Measurements from ENCODE around the gene WNK2. TPM values are rescaled to one million over a fixed set of nuclear protein-coding genes. Genes with fewer than 3 reads are reported as not detected.

Gene WNK2
- polyA plus RNA-seq, 1 experiment: not detected

DNA sequence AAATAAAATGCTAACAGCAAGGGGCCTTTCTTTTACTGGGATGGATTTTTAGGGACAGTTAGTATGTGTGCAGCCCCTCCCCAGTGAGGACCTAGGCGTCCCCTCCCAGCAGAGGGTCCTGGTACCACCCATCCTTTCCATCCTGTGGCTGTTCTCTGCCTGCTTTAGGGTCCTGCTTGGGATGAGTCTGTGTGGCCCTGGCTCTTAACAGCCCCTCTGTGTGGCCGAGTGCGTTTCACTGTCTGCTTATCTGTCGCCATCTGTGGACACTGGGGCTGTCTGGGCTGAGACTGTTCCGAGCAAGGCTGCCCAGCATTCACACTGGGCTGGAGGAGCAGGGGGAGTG is 17.0 kb downstream of the WNK2 start:
- no peaks in the 10 kb centered on the region for H3K27me3 ChIP-seq (ENCODE audit: control insufficient read depth, insufficient read depth, low read length)
- ChIA-PET POLR2A (no interaction called here), CTCF (no interaction called here)
- no peak for DNase-seq (ENCODE audit: low read depth)
- no peak overlapping the region for H3K4me3 ChIP-seq (ENCODE audit: low read depth, low read length)
- H3K36me3 ChIP-seq (ENCODE audit: control insufficient read depth, insufficient read depth, low read length): no peaks in the 10 kb centered on the region
- TF ChIP-seq, protein P1, sequence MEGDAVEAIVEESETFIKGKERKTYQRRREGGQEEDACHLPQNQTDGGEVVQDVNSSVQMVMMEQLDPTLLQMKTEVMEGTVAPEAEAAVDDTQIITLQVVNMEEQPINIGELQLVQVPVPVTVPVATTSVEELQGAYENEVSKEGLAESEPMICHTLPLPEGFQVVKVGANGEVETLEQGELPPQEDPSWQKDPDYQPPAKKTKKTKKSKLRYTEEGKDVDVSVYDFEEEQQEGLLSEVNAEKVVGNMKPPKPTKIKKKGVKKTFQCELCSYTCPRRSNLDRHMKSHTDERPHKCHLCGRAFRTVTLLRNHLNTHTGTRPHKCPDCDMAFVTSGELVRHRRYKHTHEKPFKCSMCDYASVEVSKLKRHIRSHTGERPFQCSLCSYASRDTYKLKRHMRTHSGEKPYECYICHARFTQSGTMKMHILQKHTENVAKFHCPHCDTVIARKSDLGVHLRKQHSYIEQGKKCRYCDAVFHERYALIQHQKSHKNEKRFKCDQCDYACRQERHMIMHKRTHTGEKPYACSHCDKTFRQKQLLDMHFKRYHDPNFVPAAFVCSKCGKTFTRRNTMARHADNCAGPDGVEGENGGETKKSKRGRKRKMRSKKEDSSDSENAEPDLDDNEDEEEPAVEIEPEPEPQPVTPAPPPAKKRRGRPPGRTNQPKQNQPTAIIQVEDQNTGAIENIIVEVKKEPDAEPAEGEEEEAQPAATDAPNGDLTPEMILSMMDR (IDR thresholded peaks at IDR 0.05; ENCODE audit: insufficient read depth, low read depth, low read length): no peak

DNA sequence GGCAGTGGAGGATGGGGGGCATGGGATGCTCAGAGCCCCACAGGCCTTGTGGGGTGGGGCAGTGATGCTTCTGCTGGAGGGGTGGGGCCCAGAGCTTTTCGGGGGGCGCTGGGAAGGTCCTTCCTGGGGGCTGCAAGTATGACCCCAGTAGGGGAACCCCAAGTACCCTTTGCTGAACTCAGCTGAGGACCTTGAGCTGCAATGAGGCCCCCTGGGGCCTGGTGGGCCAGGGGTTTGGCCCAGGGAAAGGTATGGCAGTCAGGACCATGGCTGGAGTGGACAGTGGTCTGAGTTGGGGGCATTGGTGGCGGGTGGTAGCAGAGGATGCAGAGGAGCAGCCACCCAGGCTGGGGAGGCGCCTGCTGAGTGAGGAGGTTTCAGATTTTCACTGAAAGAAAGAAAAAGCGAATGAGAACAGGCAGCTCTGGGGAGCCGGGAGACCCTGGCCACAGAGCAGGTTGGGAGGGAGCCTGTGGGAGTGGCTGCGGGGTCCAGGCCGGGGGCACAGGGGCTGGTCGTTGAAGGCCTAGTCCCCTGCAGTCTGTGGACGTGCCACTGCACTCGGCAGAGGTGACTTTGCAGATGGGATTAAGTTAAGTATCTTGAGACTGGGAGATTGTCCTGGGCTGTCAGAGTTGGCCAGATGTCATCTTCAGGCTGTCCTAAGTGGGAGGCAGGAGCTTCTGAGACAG is 19.2 kb downstream of the WNK2 start:
- ChIA-PET CTCF (no interaction called here), POLR2A (no interaction called here)
- TF ChIP-seq, protein P1 (IDR thresholded peaks at IDR 0.05; ENCODE audit: insufficient read depth, low read depth, low read length): no peak
- Histone ChIP-seq H3K36me3 (ENCODE audit: control insufficient read depth, insufficient read depth, low read length) (no peaks in the 10 kb centered on the region), H3K27me3 (ENCODE audit: control insufficient read depth, insufficient read depth, low read length) (no peaks in the 10 kb centered on the region; the same call in 1 of the 2 replicates), H3K4me3 (ENCODE audit: low read depth, low read length) (no peak overlapping the region)
- no peak for DNase-seq (ENCODE audit: low read depth)

DNA sequence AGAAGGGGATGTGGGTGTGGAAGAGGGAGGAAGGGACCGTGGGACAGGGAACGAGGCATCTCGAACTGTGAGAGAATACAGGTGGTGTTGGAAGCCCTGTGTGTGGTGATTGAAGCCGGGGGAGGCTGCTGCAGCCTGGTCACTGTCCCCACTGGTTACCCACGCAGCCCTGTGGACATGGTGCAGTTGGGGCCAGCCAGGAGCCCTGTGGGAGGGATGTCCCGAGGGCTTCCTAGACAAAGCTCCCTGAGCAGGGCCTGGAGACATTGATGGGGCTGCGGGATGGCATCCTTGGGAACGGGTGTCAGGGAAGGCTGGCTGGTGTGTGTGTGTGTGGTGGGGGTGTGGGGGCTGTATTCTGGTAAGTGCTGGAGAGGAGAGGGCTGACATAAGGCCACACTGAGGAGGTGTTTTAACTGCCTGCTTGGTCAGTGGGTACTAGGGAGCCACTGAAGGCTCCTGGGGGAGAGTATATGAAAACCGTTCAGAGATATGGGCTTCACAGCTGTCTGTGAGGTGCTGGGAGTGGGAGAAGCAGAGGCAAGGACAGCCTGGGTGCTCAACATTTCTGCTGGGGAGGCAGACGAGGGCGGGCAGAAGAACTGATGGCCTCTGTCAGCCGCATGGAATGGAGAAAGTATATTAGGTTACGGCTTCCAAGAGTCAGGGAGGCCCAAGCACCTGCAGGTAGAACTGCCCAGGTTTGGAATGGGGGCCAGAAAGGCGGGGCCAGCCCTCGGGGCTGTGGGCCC is 20.0 kb downstream of the WNK2 start:
- Histone ChIP-seq H3K27me3 (ENCODE audit: control insufficient read depth, insufficient read depth, low read length) (peaks cover 3% of the 10 kb centered on the region; the same call in 1 of the 2 replicates), H3K4me3 (ENCODE audit: low read depth, low read length) (no peak overlapping the region), H3K36me3 (ENCODE audit: control insufficient read depth, insufficient read depth, low read length) (no peaks in the 10 kb centered on the region)
- TF ChIP-seq, protein P1 (IDR thresholded peaks at IDR 0.05; ENCODE audit: insufficient read depth, low read depth, low read length): no peak
- no peak for DNase-seq (ENCODE audit: low read depth)
- CTCF ChIA-PET: no interaction called here
- POLR2A ChIA-PET: no interaction called here

DNA sequence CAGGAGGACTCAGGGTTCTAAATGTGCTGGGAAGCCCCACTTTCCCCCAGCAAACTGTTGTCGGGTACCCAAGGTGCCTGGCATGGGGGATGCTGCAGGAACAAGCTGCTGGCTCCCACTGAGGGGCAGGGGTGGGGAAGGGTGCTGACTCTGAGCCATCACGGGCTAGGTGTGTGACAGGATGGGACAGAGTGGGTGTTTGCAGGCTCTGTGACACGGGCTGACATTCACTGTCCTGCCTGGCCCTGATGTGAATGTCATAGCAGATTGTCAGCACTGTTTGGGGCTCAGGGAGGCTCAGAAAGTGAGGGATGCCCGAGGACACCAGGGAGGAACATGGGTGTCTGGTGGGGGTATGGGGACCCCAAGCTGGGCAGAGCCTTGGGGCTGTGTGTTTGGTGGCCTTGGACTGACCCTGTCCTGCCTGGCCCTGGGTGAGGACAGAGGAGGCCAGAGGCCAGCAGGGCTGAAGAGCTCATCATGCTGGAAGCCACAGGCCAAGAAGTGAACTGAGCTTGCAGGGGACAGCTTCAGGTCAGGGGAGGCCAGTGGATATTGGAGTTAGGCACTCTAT is 20.6 kb downstream of the WNK2 start:
- ChIA-PET CTCF (no interaction called here), POLR2A (no interaction called here)
- no peak for DNase-seq (ENCODE audit: low read depth)
- Histone ChIP-seq H3K36me3 (ENCODE audit: control insufficient read depth, insufficient read depth, low read length) (no peaks in the 10 kb centered on the region), H3K4me3 (ENCODE audit: low read depth, low read length) (no peak overlapping the region), H3K27me3 (ENCODE audit: control insufficient read depth, insufficient read depth, low read length) (peaks cover 3% of the 10 kb centered on the region; the same call in 1 of the 2 replicates)
- TF ChIP-seq, protein P1 (IDR thresholded peaks at IDR 0.05; ENCODE audit: insufficient read depth, low read depth, low read length): no peak

DNA sequence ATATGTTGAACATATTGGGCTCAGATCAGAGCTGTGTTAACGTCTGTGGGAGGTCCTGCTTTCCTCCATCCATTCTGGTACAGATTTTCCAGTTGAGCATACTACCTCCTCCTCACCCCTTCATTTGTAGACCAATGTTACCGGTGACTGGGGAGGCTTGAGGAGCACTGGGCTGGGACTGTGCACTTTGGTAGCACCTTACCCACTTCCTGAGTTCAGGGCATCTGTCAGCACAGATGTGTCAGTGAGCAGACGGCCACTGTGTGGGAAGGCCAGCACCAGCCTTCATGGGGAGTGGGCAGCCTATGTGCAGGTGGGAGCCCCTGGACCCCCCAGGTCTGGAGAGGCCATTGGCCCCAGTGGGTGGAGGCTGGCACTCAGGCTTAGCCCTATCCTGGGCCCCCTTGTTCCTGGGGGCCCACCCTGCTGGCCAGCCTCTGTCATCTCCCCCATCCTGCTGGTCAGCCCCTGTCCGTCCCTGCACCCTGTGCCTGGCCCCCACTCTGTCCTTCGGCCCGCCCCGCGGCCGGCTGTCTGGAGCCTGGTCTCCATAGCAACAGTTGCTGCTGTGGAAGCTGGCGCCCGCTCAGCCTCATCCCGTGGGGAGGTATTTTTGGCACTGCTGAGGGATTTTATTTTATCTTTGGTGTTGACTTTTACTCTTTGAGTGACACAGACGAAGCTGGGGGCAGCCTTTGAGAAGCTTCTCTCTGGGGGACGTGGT is 21.3 kb downstream of the WNK2 start:
- ChIA-PET POLR2A (no interaction called here), CTCF (no interaction called here)
- TF ChIP-seq, protein P1 (IDR thresholded peaks at IDR 0.05; ENCODE audit: insufficient read depth, low read depth, low read length): no peak
- peaks cover 3% of the 10 kb centered on the region; the same call in 1 of the 2 replicates for H3K27me3 ChIP-seq (ENCODE audit: control insufficient read depth, insufficient read depth, low read length)
- H3K4me3 ChIP-seq (ENCODE audit: low read depth, low read length): no peak overlapping the region
- DNase-seq (ENCODE audit: low read depth): no peak
- no peaks in the 10 kb centered on the region for H3K36me3 ChIP-seq (ENCODE audit: control insufficient read depth, insufficient read depth, low read length)
